GM12878 (cell line): Measurements from ENCODE around the gene DSG4. TPM values are rescaled to one million over a fixed set of nuclear protein-coding genes. Genes with fewer than 3 reads are reported as not detected.

Experiments
- ATAC-seq: fragments of 200-7000 bp; cut with Tn5 transposase; 3 replicates; pipeline ENCODE4 v1.9.1; 2020; ENCODE audit warnings: mild to moderate bottlenecking, moderate library complexity
- Bru-seq: library from RNA; stranded (reverse); fragments of 400-500 nt; gene quantifications from one replicate; lab custom pipeline; 2021; lab: Mats Ljungman, UMichigan
- BruChase-seq, 2 experiments: library from RNA; stranded (reverse); fragments of 400-500 nt; gene quantifications; one replicate each; lab custom pipeline; 2021; lab: Mats Ljungman, UMichigan
- BruUV-seq: library from RNA; stranded (reverse); fragments of 400-500 nt; replicated peaks from 2 replicates; lab custom pipeline; 2021; lab: Mats Ljungman, UMichigan
- CTCF ChIA-PET: fragments of 300-600 bp; sonication (Branson Sonifier 250); formaldehyde crosslinking; extraction: SDS; loops from one replicate; lab custom pipeline; 2021; ENCODE audit warnings: inconsistent platforms; lab: Yijun Ruan, JAX
- POLR2A ChIA-PET: fragments of 350-600 bp; formaldehyde crosslinking; extraction: SDS; loops from one replicate; lab custom pipeline; 2021; ENCODE audit warnings: inconsistent platforms; lab: Charles Lee
- RAD21 ChIA-PET: fragments of 300-600 bp; sonication (Branson Sonifier 250); formaldehyde crosslinking; loops from one replicate; lab custom pipeline; 2023; ENCODE audit warnings: antibody characterized with exemption; ENCODE audit not compliant: unreplicated experiment; lab: Charles Lee
- SMC1A ChIA-PET: fragments of 300-600 bp; sonication (Branson Sonifier 250); formaldehyde crosslinking; loops from one replicate; lab custom pipeline; 2023; ENCODE audit not compliant: unreplicated experiment, uncharacterized antibody; lab: Charles Lee
- DNase-seq: peaks from one replicate; pipeline ENCODE4 v3.0.0-alpha.2; 2011; ENCODE audit warnings: low read depth, low spot score
- FAIRE-seq: peaks from 3 replicates; lab custom pipeline; 2011; peaks lifted over from hg19 to GRCh38; lab: Jason Lieb, UNC
- H2AFZ ChIP-seq: 2 replicates; pipeline ENCODE4 v1.6.0; 2011; ENCODE audit warnings: low read depth, low read length, control low read depth; ENCODE audit not compliant: control insufficient read depth
- H3K27ac ChIP-seq: 2 replicates; pipeline ENCODE4 v1.5.1; 2011; ENCODE audit warnings: control low read depth; ENCODE audit not compliant: control insufficient read depth, insufficient read depth
- H3K27me3 ChIP-seq, 2 experiments: replicated peaks in 1 of 2; 2 replicates each; pipeline versions ENCODE4 v1.6.0 to v1.6.1; 2011; ENCODE audit warnings: low read length in 1 of 2; ENCODE audit not compliant: control insufficient read depth in 2 of 2, insufficient read depth in 2 of 2
- H3K36me3 ChIP-seq, 2 experiments: 2 replicates each; pipeline ENCODE4 v1.5.1; 2011; ENCODE audit warnings: low read length in 1 of 2; ENCODE audit not compliant: control insufficient read depth in 2 of 2, insufficient read depth in 2 of 2
- H3K4me1 ChIP-seq: 2 replicates; pipeline ENCODE4 v1.6.1; 2011; ENCODE audit warnings: mild to moderate bottlenecking, low read length, moderate library complexity, mixed read lengths; ENCODE audit not compliant: control insufficient read depth, insufficient read depth
- H3K4me2 ChIP-seq: 2 replicates; pipeline ENCODE4 v1.6.0; 2011; ENCODE audit warnings: control low read depth; ENCODE audit not compliant: control insufficient read depth, insufficient read depth
- H3K4me3 ChIP-seq: fragments of 200-600 bp; sonication (generic); 2 replicates; pipeline ENCODE4 v1.5.1; 2016
- H3K79me2 ChIP-seq: 2 replicates; pipeline ENCODE4 v1.6.0; 2011; ENCODE audit warnings: low read length; ENCODE audit not compliant: control insufficient read depth, insufficient read depth
- H3K9ac ChIP-seq: 2 replicates; pipeline ENCODE4 v1.8.0; 2011; ENCODE audit warnings: low read length, control low read depth, mixed read lengths; ENCODE audit not compliant: control insufficient read depth, insufficient read depth
- H3K9me3 ChIP-seq: replicated peaks from 3 replicates; pipeline ENCODE4 v1.5.1; 2011; ENCODE audit warnings: mild to moderate bottlenecking, low read length; ENCODE audit not compliant: control insufficient read depth, insufficient read depth
- H4K20me1 ChIP-seq: 2 replicates; pipeline ENCODE4 v1.6.0; 2011; ENCODE audit not compliant: control insufficient read depth, insufficient read depth
- IRF4 ChIP-seq: IDR thresholded peaks from 2 replicates; pipeline ENCODE4 v1.6.1; 2011; ENCODE audit warnings: low read depth, low read length
- SREBF1 ChIP-seq: IDR thresholded peaks from 2 replicates; pipeline ENCODE4 v1.6.1; 2012; ENCODE audit warnings: mild to moderate bottlenecking, low read length
- SREBF2 ChIP-seq: IDR thresholded peaks from 2 replicates; pipeline ENCODE4 v1.6.1; 2012; ENCODE audit warnings: mild to moderate bottlenecking, low read length
- TCF3 ChIP-seq: IDR thresholded peaks from 2 replicates; pipeline ENCODE4 v1.6.1; 2012; ENCODE audit warnings: low read depth, mild to moderate bottlenecking, low read length, borderline replicate concordance; ENCODE audit not compliant: insufficient read depth
- WGBS: methylation state at CpG from one replicate; pipeline ENCODE4 v1.1.6; 2016; ENCODE audit warnings: low lambda C conversion rate; ENCODE audit not compliant: insufficient replicate concordance, insufficient coverage; ENCODE audit errors: missing lambda C conversion rate; 5-methylcytosine and 5-hydroxymethylcytosine counted together
- in situ Hi-C: fragments of 300-500 bp; cut with MboI; formaldehyde crosslinking; loops from 9 replicates; pipeline ENCODE4 v1.14.3; 2018; ENCODE audit warnings: mixed read lengths
- intact Hi-C: fragments of 100-400 bp; cut with micrococcal nuclease; formaldehyde crosslinking; loops from one replicate; pipeline ENCODE4 v1.14.2; 2022; ENCODE audit not compliant: unreplicated experiment
- long read RNA-seq, 2 experiments: library from polyadenylated mRNA; unstranded; transcript quantifications; one replicate each; pipeline ENCODE4 v2.0.0, GENCODE V29; 2019 to 2020
- polyA minus RNA-seq, 3 experiments: library from RNA; depleted of rRNA, polyadenylated mRNA; stranded (reverse); fragments of >200 nt; gene quantifications; 2 replicates each; pipeline ENCODE4 v1.2.3, GENCODE V29; 2011
- polyA plus RNA-seq, 11 experiments: library from polyadenylated mRNA; depleted of rRNA in 4 of 11; unstranded in 6 of 11; stranded (reverse) in 5 of 11; fragments of >200 nt; fragmentation: Nextera tagmentation in 4 of 11; fragmentation: Illumina TruSeq in 1 of 11; extraction: Ambion mirVana in 4 of 11; extraction: Trizol in 1 of 11; gene quantifications; 1 replicate in 1 of 11; 2 replicates in 10 of 11; pipeline versions ENCODE4 v1.2.1 to v1.2.3, GENCODE V29; 2011 to 2016; ENCODE audit warnings: inconsistent platforms in 2 of 11, missing spikeins in 2 of 11, low read depth in 1 of 11
- total RNA-seq, 4 experiments: library from RNA; depleted of rRNA in 3 of 4; stranded (reverse); fragments of >200 nt in 3 of 4; fragmentation: Illumina TruSeq in 1 of 4; extraction: Trizol in 1 of 4; gene quantifications; 2 replicates each; pipeline versions ENCODE4 v1.2.1 to v1.2.3, GENCODE V29; 2013 to 2021
- TF ChIP-seq, protein P1 (sequence below): fragments of 450-650 bp; IDR thresholded peaks from 2 replicates; pipeline ENCODE4 v1.6.1; 2017; ENCODE audit warnings: antibody characterized with exemption, mild to moderate bottlenecking, moderate library complexity

Gene DSG4
- not detected in 2 replicates for total RNA-seq (2013; cell fraction: nucleolus; rRNA removed)
- 0.17 and 0.22 TPM in 2 replicates for total RNA-seq (2014; rRNA removed)
- 0.18 and 0.27 TPM in 2 replicates for total RNA-seq (2014; rRNA removed; fragmentation: Illumina TruSeq; extraction: Trizol)
- 0.13 and 0.16 TPM in 2 replicates for total RNA-seq (2021)
- not detected for polyA plus RNA-seq (2011; ENCODE audit: low read depth)
- polyA plus RNA-seq (2011; rRNA removed) = not detected in 2 replicates
- polyA plus RNA-seq (2011; cell fraction: cytosol; rRNA removed) = not detected in 2 replicates
- polyA plus RNA-seq (2011; cell fraction: nucleus; rRNA removed) = not detected in 2 replicates
- polyA plus RNA-seq (2012) = 0.04 TPM in 1 of 2 replicates, not detected in the other
- 0.13 and 0.16 TPM in 2 replicates for polyA plus RNA-seq (2014; fragmentation: Illumina TruSeq; extraction: Trizol)
- polyA plus RNA-seq (2014; fragmentation: Nextera tagmentation; extraction: Ambion mirVana) = under 1 TPM; 0.07 to 0.18 TPM
- 0.11 and 0.13 TPM in 2 replicates for polyA plus RNA-seq (2014; rRNA removed)
- under 1 TPM; 0.25 to 0.59 TPM for polyA plus RNA-seq (2016; fragmentation: Nextera tagmentation; extraction: Ambion mirVana)
- not detected in 2 replicates for polyA minus RNA-seq (2011; rRNA and poly(A)+ RNA removed)
- polyA minus RNA-seq (2011; cell fraction: cytosol; rRNA and poly(A)+ RNA removed) = not detected in 2 replicates
- not detected in 2 replicates for polyA minus RNA-seq (2011; cell fraction: nucleus; rRNA and poly(A)+ RNA removed)
- Bru-seq, nascent RNA = percentile 3 among the genes with signal in this experiment
- not detected for BruChase-seq, experiment 1, labeled RNA remaining after a 6-hour chase
- not detected for BruChase-seq, experiment 2, labeled RNA remaining after a 2-hour chase
- long read RNA-seq, experiment 1 = 0 reads
- long read RNA-seq, experiment 2, partial matches to known transcripts = 0 of 1 reads
- long read RNA-seq, experiment 2, other reads (novel, unspliced or antisense) = 1 of 1 reads

DNA sequence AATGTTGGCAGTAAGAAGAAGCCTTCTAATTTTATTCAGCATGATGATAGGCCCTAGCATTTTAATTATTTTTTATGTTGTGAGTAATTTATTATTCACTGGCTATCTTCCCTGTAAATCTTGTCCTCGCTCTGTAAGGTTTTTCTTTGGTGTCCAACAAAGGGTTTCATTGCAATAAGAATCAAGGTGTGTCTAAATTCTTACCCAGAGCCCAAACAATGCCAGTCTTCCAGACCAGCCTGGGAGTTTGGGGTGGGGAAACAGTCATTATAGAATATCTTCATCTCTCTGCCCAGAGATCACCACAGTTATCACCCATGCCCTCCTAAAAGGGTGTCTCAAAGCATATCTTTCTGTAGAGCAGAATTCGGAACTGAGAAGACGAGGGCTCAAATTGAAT is at the start of gene DSG4:
Gene DSG4, plus strand, starts transcription at position 301 of the 400 bp plus-strand sequence. CDS start 135 bp downstream, outside the sequence.
- SMC1A ChIA-PET = no interaction called here
- Histone ChIP-seq H4K20me1 (no peaks in the 10 kb centered on the region), H3K9me3 (no peaks in the 10 kb centered on the region), H3K27me3 (no peaks in the 10 kb centered on the region), H3K36me3 (no peaks in the 10 kb centered on the region), H3K9ac (no peak within 1 kb of the TSS), H3K79me2 (no peaks in the 10 kb centered on the region), H3K4me2 (no peak within 1 kb of the TSS), H3K4me1 (no peaks in the 10 kb centered on the region), H3K27ac (no peak within 1 kb of the TSS), H3K4me3 (no peak within 1 kb of the TSS), H2AFZ (no peak within 1 kb of the TSS)
- no peak for ATAC-seq
- in situ Hi-C loops (no loop called here), intact Hi-C loops (no loop called here)
- TF ChIP-seq IRF4 = no peak
- TF ChIP-seq, protein P1, sequence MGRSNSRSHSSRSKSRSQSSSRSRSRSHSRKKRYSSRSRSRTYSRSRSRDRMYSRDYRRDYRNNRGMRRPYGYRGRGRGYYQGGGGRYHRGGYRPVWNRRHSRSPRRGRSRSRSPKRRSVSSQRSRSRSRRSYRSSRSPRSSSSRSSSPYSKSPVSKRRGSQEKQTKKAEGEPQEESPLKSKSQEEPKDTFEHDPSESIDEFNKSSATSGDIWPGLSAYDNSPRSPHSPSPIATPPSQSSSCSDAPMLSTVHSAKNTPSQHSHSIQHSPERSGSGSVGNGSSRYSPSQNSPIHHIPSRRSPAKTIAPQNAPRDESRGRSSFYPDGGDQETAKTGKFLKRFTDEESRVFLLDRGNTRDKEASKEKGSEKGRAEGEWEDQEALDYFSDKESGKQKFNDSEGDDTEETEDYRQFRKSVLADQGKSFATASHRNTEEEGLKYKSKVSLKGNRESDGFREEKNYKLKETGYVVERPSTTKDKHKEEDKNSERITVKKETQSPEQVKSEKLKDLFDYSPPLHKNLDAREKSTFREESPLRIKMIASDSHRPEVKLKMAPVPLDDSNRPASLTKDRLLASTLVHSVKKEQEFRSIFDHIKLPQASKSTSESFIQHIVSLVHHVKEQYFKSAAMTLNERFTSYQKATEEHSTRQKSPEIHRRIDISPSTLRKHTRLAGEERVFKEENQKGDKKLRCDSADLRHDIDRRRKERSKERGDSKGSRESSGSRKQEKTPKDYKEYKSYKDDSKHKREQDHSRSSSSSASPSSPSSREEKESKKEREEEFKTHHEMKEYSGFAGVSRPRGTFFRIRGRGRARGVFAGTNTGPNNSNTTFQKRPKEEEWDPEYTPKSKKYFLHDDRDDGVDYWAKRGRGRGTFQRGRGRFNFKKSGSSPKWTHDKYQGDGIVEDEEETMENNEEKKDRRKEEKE = no peak
- no peak for TF ChIP-seq SREBF1
- no peak for TF ChIP-seq TCF3
- TF ChIP-seq SREBF2 = no peak
- POLR2A ChIA-PET = no interaction called here
- DNase-seq = no peak
- WGBS = 41% methylated on average over 3 of the region's 3 CpGs
- RAD21 ChIA-PET = no interaction called here
- FAIRE-seq = no peak
- CTCF ChIA-PET = no interaction called here
- no TSS peak for BruUV-seq
